ENCODE measurements around the gene AGMO. TPM values are rescaled to one million over a fixed set of nuclear protein-coding genes. Genes with fewer than 3 reads are reported as not detected.

The AGMO gene
- polyA plus RNA-seq, 2 donors: 0.02 to 0.09 TPM

- no peak overlapping the region for H3K4me3 ChIP-seq (ENCODE audit: low read depth in 1 of 2, low read length in 2 of 2)
- peaks cover 0 to 2% of the 10 kb centered on the region in 2 donors for H3K9me3 ChIP-seq (ENCODE audit: control insufficient read depth in 2 of 2, insufficient read depth in 1 of 2, low read depth in 1 of 2, low read length in 1 of 2)
- H3K36me3 ChIP-seq (ENCODE audit: control insufficient read depth in 2 of 2, insufficient read depth in 2 of 2, low read length in 1 of 2): no peaks in the 10 kb centered on the region
- no peaks in the 10 kb centered on the region for H3K4me1 ChIP-seq (ENCODE audit: control insufficient read depth in 2 of 2, insufficient read depth in 2 of 2, low read length in 1 of 2)
- WGBS, 2 donors: 14 to 28% methylated on average over 4 of the region's 4 CpGs
- no peak overlapping the region for H3K27ac ChIP-seq (ENCODE audit: low read depth in 2 of 2, low read length in 1 of 2)
- H3K27me3 ChIP-seq (ENCODE audit: control insufficient read depth in 1 of 2, insufficient read depth in 2 of 2, low read length in 2 of 2): no peaks in the 10 kb centered on the region
Measured at GRCh38 chr7:15515252-15515651, 46.6 kb downstream of the AGMO start.

GRCh38 chr7:15508258-15508657 is 53.6 kb downstream of the AGMO start:
- WGBS, 2 donors: 66 to 67% methylated on average over 3 of the region's 3 CpGs
- no peak overlapping the region for H3K27ac ChIP-seq (ENCODE audit: low read depth in 2 of 2, low read length in 1 of 2)
- no peaks in the 10 kb centered on the region for H3K27me3 ChIP-seq (ENCODE audit: control insufficient read depth in 1 of 2, insufficient read depth in 2 of 2, low read length in 2 of 2)
- no peaks in the 10 kb centered on the region for H3K9me3 ChIP-seq (ENCODE audit: control insufficient read depth in 2 of 2, insufficient read depth in 1 of 2, low read depth in 1 of 2, low read length in 1 of 2)
- H3K4me3 ChIP-seq (ENCODE audit: low read depth in 1 of 2, low read length in 2 of 2): no peak overlapping the region
- no peaks in the 10 kb centered on the region for H3K36me3 ChIP-seq (ENCODE audit: control insufficient read depth in 2 of 2, insufficient read depth in 2 of 2, low read length in 1 of 2)
- H3K4me1 ChIP-seq (ENCODE audit: control insufficient read depth in 2 of 2, insufficient read depth in 2 of 2, low read length in 1 of 2): no peaks in the 10 kb centered on the region

GRCh38 chr7:15507708-15508107 is 54.1 kb downstream of the AGMO start:
- Histone ChIP-seq H3K27me3 (ENCODE audit: control insufficient read depth in 1 of 2, insufficient read depth in 2 of 2, low read length in 2 of 2) (no peaks in the 10 kb centered on the region), H3K4me1 (ENCODE audit: control insufficient read depth in 2 of 2, insufficient read depth in 2 of 2, low read length in 1 of 2) (no peaks in the 10 kb centered on the region), H3K27ac (ENCODE audit: low read depth in 2 of 2, low read length in 1 of 2) (no peak overlapping the region), H3K36me3 (ENCODE audit: control insufficient read depth in 2 of 2, insufficient read depth in 2 of 2, low read length in 1 of 2) (no peaks in the 10 kb centered on the region), H3K9me3 (ENCODE audit: control insufficient read depth in 2 of 2, insufficient read depth in 1 of 2, low read depth in 1 of 2, low read length in 1 of 2) (no peaks in the 10 kb centered on the region), H3K4me3 (ENCODE audit: low read depth in 1 of 2, low read length in 2 of 2) (no peak overlapping the region)
- 80 to 84% methylated on average over 3 of the region's 3 CpGs for WGBS, 2 donors

- Histone ChIP-seq H3K9me3 (ENCODE audit: control insufficient read depth in 2 of 2, insufficient read depth in 1 of 2, low read depth in 1 of 2, low read length in 1 of 2) (no peaks in the 10 kb centered on the region), H3K27me3 (ENCODE audit: control insufficient read depth in 1 of 2, insufficient read depth in 2 of 2, low read length in 2 of 2) (no peaks in the 10 kb centered on the region), H3K36me3 (ENCODE audit: control insufficient read depth in 2 of 2, insufficient read depth in 2 of 2, low read length in 1 of 2) (no peaks in the 10 kb centered on the region), H3K4me1 (ENCODE audit: control insufficient read depth in 2 of 2, insufficient read depth in 2 of 2, low read length in 1 of 2) (no peaks in the 10 kb centered on the region), H3K4me3 (ENCODE audit: low read depth in 1 of 2, low read length in 2 of 2) (no peak overlapping the region), H3K27ac (ENCODE audit: low read depth in 2 of 2, low read length in 1 of 2) (no peak overlapping the region)
- 81 to 82% methylated on average over 3 of the region's 3 CpGs for WGBS, 2 donors
Measured at GRCh38 chr7:15507171-15507570, 54.6 kb downstream of the AGMO start.

- Histone ChIP-seq H3K4me3 (ENCODE audit: low read depth in 1 of 2, low read length in 2 of 2) (no peak overlapping the region), H3K36me3 (ENCODE audit: control insufficient read depth in 2 of 2, insufficient read depth in 2 of 2, low read length in 1 of 2) (no peaks in the 10 kb centered on the region), H3K27ac (ENCODE audit: low read depth in 2 of 2, low read length in 1 of 2) (no peak overlapping the region)
Measured at GRCh38 chr7:15505761-15506160, 56.1 kb downstream of the AGMO start.

GRCh38 chr7:15504351-15504750 is 57.5 kb downstream of the AGMO start:
- WGBS, 2 donors: 79 to 82% methylated on average over 4 of the region's 4 CpGs
- no peak overlapping the region for H3K27ac ChIP-seq (ENCODE audit: low read depth in 2 of 2, low read length in 1 of 2)

More at GRCh38 chr7:15505761-15506160, 56.1 kb downstream of the AGMO start:
- H3K9me3 ChIP-seq (ENCODE audit: control insufficient read depth in 2 of 2, insufficient read depth in 1 of 2, low read depth in 1 of 2, low read length in 1 of 2): no peaks in the 10 kb centered on the region
- H3K27me3 ChIP-seq (ENCODE audit: control insufficient read depth in 1 of 2, insufficient read depth in 2 of 2, low read length in 2 of 2): no peaks in the 10 kb centered on the region
- H3K4me1 ChIP-seq (ENCODE audit: control insufficient read depth in 2 of 2, insufficient read depth in 2 of 2, low read length in 1 of 2): no peaks in the 10 kb centered on the region

GRCh38 chr7:15503603-15504290 is 58.1 kb downstream of the AGMO start:
- H3K27me3 ChIP-seq (ENCODE audit: control insufficient read depth in 1 of 2, insufficient read depth in 2 of 2, low read length in 2 of 2): no peaks in the 10 kb centered on the region
- H3K4me1 ChIP-seq (ENCODE audit: control insufficient read depth in 2 of 2, insufficient read depth in 2 of 2, low read length in 1 of 2): no peaks in the 10 kb centered on the region
- no peak overlapping the region for H3K27ac ChIP-seq (ENCODE audit: low read depth in 2 of 2, low read length in 1 of 2)
- WGBS, 2 donors: 67 to 71% methylated on average over 3 of the region's 3 CpGs
- H3K36me3 ChIP-seq (ENCODE audit: control insufficient read depth in 2 of 2, insufficient read depth in 2 of 2, low read length in 1 of 2): no peaks in the 10 kb centered on the region
- no peaks in the 10 kb centered on the region for H3K9me3 ChIP-seq (ENCODE audit: control insufficient read depth in 2 of 2, insufficient read depth in 1 of 2, low read depth in 1 of 2, low read length in 1 of 2)
- no peak overlapping the region for H3K4me3 ChIP-seq (ENCODE audit: low read depth in 1 of 2, low read length in 2 of 2)

More at GRCh38 chr7:15504351-15504750, 57.5 kb downstream of the AGMO start:
- Histone ChIP-seq H3K4me1 (ENCODE audit: control insufficient read depth in 2 of 2, insufficient read depth in 2 of 2, low read length in 1 of 2) (no peaks in the 10 kb centered on the region), H3K36me3 (ENCODE audit: control insufficient read depth in 2 of 2, insufficient read depth in 2 of 2, low read length in 1 of 2) (no peaks in the 10 kb centered on the region), H3K9me3 (ENCODE audit: control insufficient read depth in 2 of 2, insufficient read depth in 1 of 2, low read depth in 1 of 2, low read length in 1 of 2) (no peaks in the 10 kb centered on the region), H3K4me3 (ENCODE audit: low read depth in 1 of 2, low read length in 2 of 2) (no peak overlapping the region), H3K27me3 (ENCODE audit: control insufficient read depth in 1 of 2, insufficient read depth in 2 of 2, low read length in 2 of 2) (no peaks in the 10 kb centered on the region)

GRCh38 chr7:15498465-15498864 is 63.4 kb downstream of the AGMO start:
- Histone ChIP-seq H3K27ac (ENCODE audit: low read depth in 2 of 2, low read length in 1 of 2) (no peak overlapping the region), H3K4me3 (ENCODE audit: low read depth in 1 of 2, low read length in 2 of 2) (no peak overlapping the region), H3K36me3 (ENCODE audit: control insufficient read depth in 2 of 2, insufficient read depth in 2 of 2, low read length in 1 of 2) (no peaks in the 10 kb centered on the region), H3K27me3 (ENCODE audit: control insufficient read depth in 1 of 2, insufficient read depth in 2 of 2, low read length in 2 of 2) (no peaks in the 10 kb centered on the region), H3K4me1 (ENCODE audit: control insufficient read depth in 2 of 2, insufficient read depth in 2 of 2, low read length in 1 of 2) (no peaks in the 10 kb centered on the region), H3K9me3 (ENCODE audit: control insufficient read depth in 2 of 2, insufficient read depth in 1 of 2, low read depth in 1 of 2, low read length in 1 of 2) (no peaks in the 10 kb centered on the region)
- WGBS, 2 donors: 56 to 66% methylated on average over 4 of the region's 4 CpGs

- H3K4me1 ChIP-seq (ENCODE audit: control insufficient read depth in 2 of 2, insufficient read depth in 2 of 2, low read length in 1 of 2): no peaks in the 10 kb centered on the region
- no peaks in the 10 kb centered on the region for H3K36me3 ChIP-seq (ENCODE audit: control insufficient read depth in 2 of 2, insufficient read depth in 2 of 2, low read length in 1 of 2)
- no peaks in the 10 kb centered on the region for H3K27me3 ChIP-seq (ENCODE audit: control insufficient read depth in 1 of 2, insufficient read depth in 2 of 2, low read length in 2 of 2)
- no peaks in the 10 kb centered on the region for H3K9me3 ChIP-seq (ENCODE audit: control insufficient read depth in 2 of 2, insufficient read depth in 1 of 2, low read depth in 1 of 2, low read length in 1 of 2)
- WGBS, 2 donors: 41 to 46% methylated on average over 2 of the region's 2 CpGs
- no peak overlapping the region for H3K27ac ChIP-seq (ENCODE audit: low read depth in 2 of 2, low read length in 1 of 2)
- H3K4me3 ChIP-seq (ENCODE audit: low read depth in 1 of 2, low read length in 2 of 2): no peak overlapping the region
Measured at GRCh38 chr7:15495170-15495569, 66.6 kb downstream of the AGMO start.

GRCh38 chr7:15494711-15495110 is 67.1 kb downstream of the AGMO start:
- H3K27me3 ChIP-seq (ENCODE audit: control insufficient read depth in 1 of 2, insufficient read depth in 2 of 2, low read length in 2 of 2): no peaks in the 10 kb centered on the region
- H3K9me3 ChIP-seq (ENCODE audit: control insufficient read depth in 2 of 2, insufficient read depth in 1 of 2, low read depth in 1 of 2, low read length in 1 of 2): no peaks in the 10 kb centered on the region
- no peaks in the 10 kb centered on the region for H3K36me3 ChIP-seq (ENCODE audit: control insufficient read depth in 2 of 2, insufficient read depth in 2 of 2, low read length in 1 of 2)
- H3K27ac ChIP-seq (ENCODE audit: low read depth in 2 of 2, low read length in 1 of 2): no peak overlapping the region
- no peak overlapping the region for H3K4me3 ChIP-seq (ENCODE audit: low read depth in 1 of 2, low read length in 2 of 2)
- H3K4me1 ChIP-seq (ENCODE audit: control insufficient read depth in 2 of 2, insufficient read depth in 2 of 2, low read length in 1 of 2): no peaks in the 10 kb centered on the region
- WGBS, 2 donors: 61 to 87% methylated on average over 2 of the region's 2 CpGs
